ENCODE results near the gene POLRMT. TPM values are rescaled to one million over a fixed set of nuclear protein-coding genes. Genes with fewer than 3 reads are reported as not detected.
"Not testable (repeated sequence)": the region's sequence is repeated elsewhere in the genome, so short reads cannot be mapped to it uniquely, and the experiment has no call there.

Gene POLRMT
- total RNA-seq, 4 donors from 2014 or later = 28.2 to 73.5 (median 51.5) TPM

DNA sequence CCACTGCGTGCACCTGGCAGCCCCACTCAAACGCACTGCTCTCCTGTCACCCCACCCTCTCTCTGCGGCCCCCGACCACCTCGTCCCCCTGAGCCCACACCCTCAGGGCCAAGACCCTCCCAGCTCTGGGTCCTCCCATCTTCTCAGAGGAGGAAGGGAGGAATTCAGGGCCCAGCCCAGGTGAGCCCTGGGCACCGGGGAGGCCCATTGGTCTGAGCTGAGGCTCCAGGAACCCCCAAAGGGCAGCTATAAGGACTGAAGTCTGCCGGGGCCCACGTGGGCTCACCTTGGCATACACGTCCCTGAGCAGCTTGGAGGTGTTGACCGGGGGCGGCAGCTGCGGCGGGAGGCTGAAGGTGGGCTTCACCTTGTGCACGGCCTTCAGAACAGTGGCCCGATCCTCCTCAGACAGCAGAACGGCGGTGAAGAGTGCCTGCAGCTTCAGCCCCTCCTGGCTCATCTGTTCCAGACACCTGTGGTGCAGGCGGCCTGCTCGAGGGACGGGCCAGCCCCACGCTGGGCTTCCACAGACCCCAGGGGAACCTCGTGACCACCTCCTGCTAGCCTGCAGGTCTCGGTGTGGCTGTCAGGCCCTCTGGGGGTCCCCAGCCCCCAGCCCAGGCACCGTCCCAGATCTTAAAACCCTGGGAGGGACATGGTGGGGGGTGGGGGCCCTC, 8.8 kb downstream of the POLRMT start:
- Histone ChIP-seq H3K4me1 (peaks cover 0 to 27% (median 0%) of the 10 kb centered on the region in 4 donors), H3K9me3 (no peaks in the 10 kb centered on the region), H3K27ac (peak overlapping the region; percentile 48 to 89 (median 68)), H3K4me3 (no peak overlapping the region), H3K27me3 (no peaks in the 10 kb centered on the region), H3K36me3 (peaks cover 3 to 95% (median 16%) of the 10 kb centered on the region in 3 donors)
- WGBS, 2 donors = 88% methylated on average over 22 to 23 of the region's 24 CpGs
- no peak for DNase-seq (ENCODE audit: low spot score in 2 of 2)
- no peak for TF ChIP-seq POLR2A (IDR thresholded peaks at IDR 0.05)
- TF ChIP-seq EP300 (IDR thresholded peaks at IDR 0.05) = no peak
- TF ChIP-seq, protein P1, sequence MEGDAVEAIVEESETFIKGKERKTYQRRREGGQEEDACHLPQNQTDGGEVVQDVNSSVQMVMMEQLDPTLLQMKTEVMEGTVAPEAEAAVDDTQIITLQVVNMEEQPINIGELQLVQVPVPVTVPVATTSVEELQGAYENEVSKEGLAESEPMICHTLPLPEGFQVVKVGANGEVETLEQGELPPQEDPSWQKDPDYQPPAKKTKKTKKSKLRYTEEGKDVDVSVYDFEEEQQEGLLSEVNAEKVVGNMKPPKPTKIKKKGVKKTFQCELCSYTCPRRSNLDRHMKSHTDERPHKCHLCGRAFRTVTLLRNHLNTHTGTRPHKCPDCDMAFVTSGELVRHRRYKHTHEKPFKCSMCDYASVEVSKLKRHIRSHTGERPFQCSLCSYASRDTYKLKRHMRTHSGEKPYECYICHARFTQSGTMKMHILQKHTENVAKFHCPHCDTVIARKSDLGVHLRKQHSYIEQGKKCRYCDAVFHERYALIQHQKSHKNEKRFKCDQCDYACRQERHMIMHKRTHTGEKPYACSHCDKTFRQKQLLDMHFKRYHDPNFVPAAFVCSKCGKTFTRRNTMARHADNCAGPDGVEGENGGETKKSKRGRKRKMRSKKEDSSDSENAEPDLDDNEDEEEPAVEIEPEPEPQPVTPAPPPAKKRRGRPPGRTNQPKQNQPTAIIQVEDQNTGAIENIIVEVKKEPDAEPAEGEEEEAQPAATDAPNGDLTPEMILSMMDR (IDR thresholded peaks at IDR 0.05) = no peak

DNA sequence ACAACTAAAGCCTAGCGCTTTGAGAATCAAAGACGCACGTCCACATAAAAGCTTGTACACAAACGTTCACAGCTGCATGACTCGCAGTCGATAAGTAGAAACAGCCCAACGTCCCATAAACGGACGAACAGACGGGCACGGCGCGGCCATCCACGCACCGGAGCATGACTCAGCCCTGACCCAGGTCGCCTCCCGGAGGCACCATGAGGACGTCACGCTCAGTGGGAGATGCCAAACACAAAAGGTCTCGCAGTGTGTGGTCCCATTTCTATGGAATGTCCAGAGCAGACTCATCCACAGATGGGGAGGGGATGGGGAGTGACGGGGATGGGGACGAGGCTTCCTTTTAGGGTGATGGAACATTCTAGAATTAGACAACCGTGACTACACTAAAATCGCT, 9.4 kb downstream of the POLRMT start:
- 45 to 48% methylated on average over 24 of the region's 24 CpGs for WGBS, 2 donors
- peak overlapping the region; percentile 48 to 89 (median 68) for H3K27ac ChIP-seq

DNA sequence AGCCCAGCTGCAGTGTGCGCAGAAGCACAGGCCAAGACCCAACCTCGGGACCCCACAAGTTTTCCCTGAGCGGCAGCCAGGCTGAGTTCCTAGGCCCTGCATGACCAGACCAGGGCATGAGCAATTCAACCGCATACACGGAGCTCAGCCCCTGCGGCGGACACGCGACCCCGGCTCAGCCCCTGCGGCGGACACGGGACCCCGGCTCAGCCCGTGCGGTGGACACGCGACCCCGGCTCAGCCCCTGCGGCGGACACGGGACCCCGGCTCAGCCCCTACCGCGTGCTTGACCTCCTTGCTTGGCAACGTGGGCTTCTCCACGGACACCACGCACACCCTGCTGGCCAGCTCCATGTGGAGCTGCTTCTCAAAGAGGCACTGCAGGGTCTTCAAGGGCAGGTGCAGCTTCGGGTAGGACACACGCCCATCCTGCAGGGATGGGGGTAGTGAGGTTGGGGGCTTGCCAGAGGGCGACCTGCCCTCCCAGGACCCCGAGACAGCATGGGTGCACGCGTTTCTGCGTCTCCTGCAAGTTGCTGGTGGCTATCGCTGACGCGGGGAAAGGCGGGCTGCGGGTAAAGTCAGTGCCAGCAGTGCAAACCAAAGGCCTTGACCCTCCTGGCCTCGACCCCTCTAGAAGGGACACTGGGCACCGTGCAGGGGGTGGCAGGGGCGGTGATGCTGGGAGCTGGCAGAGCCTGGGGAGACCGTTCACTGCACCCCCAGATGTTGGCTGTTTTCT, 10.0 kb downstream of the POLRMT start:
- H3K4me3 ChIP-seq = no peak overlapping the region
- WGBS, 2 donors = 77 to 89% methylated on average over 34 to 40 of the region's 44 CpGs
- H3K36me3 ChIP-seq = peaks cover 5 to 95% (median 25%) of the 10 kb centered on the region in 3 donors
- TF ChIP-seq POLR2A (IDR thresholded peaks at IDR 0.05) (no peak), EP300 (IDR thresholded peaks at IDR 0.05) (no peak)
- TF ChIP-seq, protein P1 (IDR thresholded peaks at IDR 0.05) = no peak
- no peak for DNase-seq (ENCODE audit: low spot score in 2 of 2)
- H3K4me1 ChIP-seq = peaks cover 0 to 27% (median 0%) of the 10 kb centered on the region in 4 donors
- H3K9me3 ChIP-seq = no peaks in the 10 kb centered on the region
- H3K27ac ChIP-seq = peak overlapping the region in 3 of 4 donors; percentile 30 to 89 (median 73)
- H3K27me3 ChIP-seq = no peaks in the 10 kb centered on the region

More for the DNA sequence above, 9.4 kb downstream of the POLRMT start:
- no peaks in the 10 kb centered on the region for H3K9me3 ChIP-seq
- peaks cover 5 to 95% (median 22%) of the 10 kb centered on the region in 3 donors for H3K36me3 ChIP-seq
- no peaks in the 10 kb centered on the region for H3K27me3 ChIP-seq
- H3K4me1 ChIP-seq = peaks cover 0 to 27% (median 0%) of the 10 kb centered on the region in 4 donors
- peak; percentile 79 to 86 for DNase-seq (ENCODE audit: low spot score in 2 of 2)
- no peak overlapping the region for H3K4me3 ChIP-seq
- TF ChIP-seq, protein P1 (IDR thresholded peaks at IDR 0.05) = no peak
- peak; percentile 69 to 90 for TF ChIP-seq EP300 (IDR thresholded peaks at IDR 0.05)

DNA sequence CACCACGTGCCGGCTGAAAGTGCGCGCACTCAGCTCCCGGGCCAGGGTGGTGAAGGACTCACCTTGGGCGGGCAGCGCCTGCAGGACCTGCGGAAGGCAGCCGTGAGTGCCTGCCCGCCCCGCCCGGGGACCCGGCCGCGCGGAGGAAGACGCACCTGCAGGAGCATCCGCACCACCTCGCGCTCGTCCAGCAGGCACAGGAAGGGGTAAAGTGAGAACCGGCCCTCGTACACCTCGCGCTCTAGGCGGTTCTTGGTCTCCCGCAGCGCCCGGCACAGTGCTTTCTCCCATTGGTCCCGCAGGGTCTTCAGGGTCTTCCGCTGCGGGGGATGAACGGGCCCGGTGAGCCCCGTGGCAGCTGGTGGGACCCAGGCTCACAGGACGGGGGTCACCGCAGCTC, 10.7 kb downstream of the POLRMT start:
- no peak for TF ChIP-seq EP300 (IDR thresholded peaks at IDR 0.05)
- TF ChIP-seq, protein P1 (IDR thresholded peaks at IDR 0.05) = no peak
- Histone ChIP-seq H3K9me3 (no peaks in the 10 kb centered on the region), H3K27me3 (no peaks in the 10 kb centered on the region), H3K36me3 (peaks cover 5 to 95% (median 23%) of the 10 kb centered on the region in 3 donors), H3K27ac (peak overlapping the region in 2 of 4 donors; percentile 73 to 89), H3K4me1 (peaks cover 0 to 27% (median 0%) of the 10 kb centered on the region in 4 donors), H3K4me3 (no peak overlapping the region)
- no peak for DNase-seq (ENCODE audit: low spot score in 2 of 2)
- WGBS, 2 donors = 95% methylated on average over 31 to 35 of the region's 37 CpGs

DNA sequence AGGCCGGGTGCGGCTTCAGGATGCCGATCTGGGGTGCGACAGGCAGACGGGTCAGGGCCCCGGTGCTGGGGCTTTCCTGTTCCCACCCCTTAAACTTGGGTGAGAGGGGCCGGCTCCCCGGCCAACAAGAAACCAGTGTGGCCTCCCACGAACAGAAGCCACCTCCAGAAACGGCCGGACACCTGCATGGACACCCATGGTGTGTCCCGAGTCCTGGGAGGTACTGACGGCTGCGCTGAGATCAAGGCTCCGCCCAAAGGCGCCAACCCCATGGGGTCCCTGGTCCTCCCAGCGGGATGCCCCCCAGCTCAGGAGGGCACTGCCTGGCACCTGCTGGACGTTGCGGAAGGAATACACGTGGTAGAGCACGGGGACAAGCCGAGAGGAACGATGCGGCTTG, 11.5 kb downstream of the POLRMT start:
- TF ChIP-seq EP300 (IDR thresholded peaks at IDR 0.05) (no peak), POLR2A (IDR thresholded peaks at IDR 0.05) (no peak)
- TF ChIP-seq, protein P1 (IDR thresholded peaks at IDR 0.05) = no peak
- no peak overlapping the region for H3K27ac ChIP-seq
- no peaks in the 10 kb centered on the region for H3K9me3 ChIP-seq
- peaks cover 5 to 96% (median 23%) of the 10 kb centered on the region in 3 donors for H3K36me3 ChIP-seq
- peaks cover 0 to 29% (median 0%) of the 10 kb centered on the region in 4 donors for H3K4me1 ChIP-seq
- peaks cover 0 to 7% of the 10 kb centered on the region in 2 donors for H3K27me3 ChIP-seq
- 91% methylated on average over 15 to 17 of the region's 24 CpGs for WGBS, 2 donors
- no peak for DNase-seq (ENCODE audit: low spot score in 2 of 2)
- no peak overlapping the region for H3K4me3 ChIP-seq

DNA sequence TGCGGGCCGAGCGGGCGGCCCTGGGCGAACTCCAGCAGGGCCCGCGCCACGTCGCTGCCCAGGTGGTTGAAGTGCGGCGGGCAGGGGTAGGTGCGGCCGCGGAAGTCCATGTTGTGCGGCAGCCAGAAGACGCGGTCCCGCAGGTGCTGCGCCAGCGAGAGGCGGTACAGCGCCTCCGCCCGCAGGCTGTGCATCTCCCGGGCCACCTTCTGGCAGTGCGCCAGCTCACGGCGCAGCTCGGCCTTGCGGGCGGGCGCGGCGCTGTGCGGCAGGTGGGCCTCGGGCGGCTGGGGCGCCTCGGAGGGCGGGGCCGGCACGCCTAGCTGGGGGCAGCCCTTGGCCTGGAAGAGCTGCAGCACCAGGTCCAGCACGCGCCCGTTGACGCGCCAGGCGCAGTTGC, 12.1 kb downstream of the POLRMT start:
- peaks cover 0 to 35% (median 0%) of the 10 kb centered on the region in 4 donors for H3K4me1 ChIP-seq
- not testable (repeated sequence) for DNase-seq (ENCODE audit: low spot score in 2 of 2); H3K27ac ChIP-seq; H3K4me3 ChIP-seq; H3K9me3 ChIP-seq; H3K27me3 ChIP-seq
- WGBS, 2 donors = 96% methylated on average over 19 of the region's 48 CpGs; no CpG with 5 or more reads in 1 of the 2 donors
- peaks cover 4 to 95% (median 23%) of the 10 kb centered on the region in 3 donors for H3K36me3 ChIP-seq
